ENCODE measurements around the gene UGT8. TPM values are rescaled to one million over a fixed set of nuclear protein-coding genes. Genes with fewer than 3 reads are reported as not detected.

UGT8 gene
- total RNA-seq, 1 experiment from 2014 or later = 14.8 TPM

DNA sequence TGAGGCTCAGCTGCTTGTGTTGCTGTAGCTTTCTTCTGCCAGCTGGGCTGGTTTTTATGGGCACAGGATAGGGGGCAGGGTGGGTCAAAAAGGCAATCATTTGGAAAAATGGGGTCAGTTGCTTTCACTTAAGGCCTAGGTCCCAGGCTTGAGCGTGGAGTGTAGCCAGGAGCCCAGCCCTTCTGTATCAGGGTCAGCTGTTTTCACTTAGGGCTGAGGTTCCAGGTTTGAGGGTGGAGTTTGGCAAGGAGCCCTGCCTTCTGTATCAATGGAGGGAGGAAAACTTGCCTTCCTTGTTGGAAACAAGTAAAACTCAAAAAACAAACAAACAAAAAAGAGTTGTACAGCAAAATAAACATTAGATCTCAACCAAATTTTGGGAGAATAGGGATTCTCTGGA lies 37.0 kb upstream of the UGT8 start (continued):
- TF ChIP-seq, protein P1, sequence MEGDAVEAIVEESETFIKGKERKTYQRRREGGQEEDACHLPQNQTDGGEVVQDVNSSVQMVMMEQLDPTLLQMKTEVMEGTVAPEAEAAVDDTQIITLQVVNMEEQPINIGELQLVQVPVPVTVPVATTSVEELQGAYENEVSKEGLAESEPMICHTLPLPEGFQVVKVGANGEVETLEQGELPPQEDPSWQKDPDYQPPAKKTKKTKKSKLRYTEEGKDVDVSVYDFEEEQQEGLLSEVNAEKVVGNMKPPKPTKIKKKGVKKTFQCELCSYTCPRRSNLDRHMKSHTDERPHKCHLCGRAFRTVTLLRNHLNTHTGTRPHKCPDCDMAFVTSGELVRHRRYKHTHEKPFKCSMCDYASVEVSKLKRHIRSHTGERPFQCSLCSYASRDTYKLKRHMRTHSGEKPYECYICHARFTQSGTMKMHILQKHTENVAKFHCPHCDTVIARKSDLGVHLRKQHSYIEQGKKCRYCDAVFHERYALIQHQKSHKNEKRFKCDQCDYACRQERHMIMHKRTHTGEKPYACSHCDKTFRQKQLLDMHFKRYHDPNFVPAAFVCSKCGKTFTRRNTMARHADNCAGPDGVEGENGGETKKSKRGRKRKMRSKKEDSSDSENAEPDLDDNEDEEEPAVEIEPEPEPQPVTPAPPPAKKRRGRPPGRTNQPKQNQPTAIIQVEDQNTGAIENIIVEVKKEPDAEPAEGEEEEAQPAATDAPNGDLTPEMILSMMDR (IDR thresholded peaks at IDR 0.05 in 2 of 3, conservative IDR thresholded peaks at IDR 0.05 in 1 of 3; ENCODE audit: borderline replicate concordance in 1 of 3, insufficient read depth in 1 of 3, low read depth in 2 of 3, low read length in 2 of 3) = no peak
- TF ChIP-seq, protein P2, sequence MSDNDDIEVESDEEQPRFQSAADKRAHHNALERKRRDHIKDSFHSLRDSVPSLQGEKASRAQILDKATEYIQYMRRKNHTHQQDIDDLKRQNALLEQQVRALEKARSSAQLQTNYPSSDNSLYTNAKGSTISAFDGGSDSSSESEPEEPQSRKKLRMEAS (IDR thresholded peaks at IDR 0.05) = no peak
- TF ChIP-seq POLR2A (IDR thresholded peaks at IDR 0.05; ENCODE audit: borderline replicate concordance, extremely low read depth, insufficient read depth, insufficient read length) (no peak), RAD21 (IDR thresholded peaks at IDR 0.05; ENCODE audit: low read depth) (no peak)

DNA sequence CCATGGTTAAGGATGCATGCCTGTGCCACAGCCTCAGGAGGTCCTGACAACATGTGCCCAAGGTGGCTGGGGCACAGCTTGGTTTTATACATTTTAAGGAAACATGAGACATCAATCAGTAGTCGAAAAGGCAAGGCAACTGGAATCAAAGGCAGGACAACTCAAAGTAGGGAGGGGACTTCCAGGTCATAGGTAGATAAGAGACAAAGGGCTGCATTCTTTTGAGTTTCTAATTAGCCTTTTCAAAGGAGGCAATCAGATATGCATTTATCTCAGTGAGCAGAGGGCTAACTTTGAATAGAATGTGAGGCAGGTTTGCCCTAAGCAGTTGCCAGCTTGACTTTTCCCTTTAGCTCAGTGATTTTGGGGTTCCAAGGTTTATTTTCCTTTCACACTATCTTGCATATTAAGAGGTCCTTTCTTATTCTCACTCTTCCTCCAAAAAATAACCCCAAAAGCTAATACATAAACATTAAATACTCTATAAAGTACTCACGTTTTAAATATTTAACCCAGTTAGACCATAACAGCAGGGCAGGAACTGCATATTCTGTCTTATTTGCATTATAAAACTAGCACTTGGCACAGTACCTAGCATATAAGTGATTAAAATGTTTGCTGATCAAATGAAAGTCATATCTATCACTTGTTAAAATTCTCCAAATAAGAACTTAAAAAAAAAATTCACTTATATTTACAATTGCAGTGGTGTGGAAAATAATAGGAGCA lies 36.3 kb upstream of the UGT8 start:
- ATAC-seq (no peak), DNase-seq (ENCODE audit: low read depth, low spot score) (no peak)
- Histone ChIP-seq H3K79me2 (ENCODE audit: insufficient read depth, low read length) (no peaks in the 10 kb centered on the region), H2AFZ (ENCODE audit: low read depth, low read length, poor library complexity, severe bottlenecking) (no peak overlapping the region), H3K4me1 (ENCODE audit: control insufficient read depth in 1 of 2, insufficient read depth in 2 of 2, low read length in 2 of 2) (no peaks in the 10 kb centered on the region), H3K4me2 (ENCODE audit: low read length) (no peak overlapping the region), H3K36me3 (ENCODE audit: control insufficient read depth in 1 of 2, insufficient read depth in 2 of 2, low read length in 2 of 2) (no peaks in the 10 kb centered on the region), H3K4me3 (replicated peaks in 1 of 2; ENCODE audit: low read depth in 1 of 2, low read length in 2 of 2) (no peak overlapping the region), H3K27me3 (ENCODE audit: insufficient read depth, low read length) (no peaks in the 10 kb centered on the region), H3K9me2 (ENCODE audit: insufficient read depth) (no peaks in the 10 kb centered on the region), H3K27ac (ENCODE audit: low read depth, low read length) (no peak overlapping the region), H3K9me3 (ENCODE audit: control insufficient read depth in 1 of 2, insufficient read depth in 1 of 2, low read depth in 1 of 2, low read length in 2 of 2) (peaks cover 0 to 7% of the 10 kb centered on the region in 2 experiments; a peak in 1 of 4 replicates), H4K20me1 (ENCODE audit: insufficient read depth) (no peaks in the 10 kb centered on the region), H3K9ac (ENCODE audit: low read length) (no peak overlapping the region)
- POLR2A ChIA-PET = no interaction called here
- intact Hi-C loops (cut with micrococcal nuclease) = no loop called here
- RAD21 ChIA-PET (ENCODE audit: low non-redundant PET in 1 of 2, low total read pairs in 2 of 2, uncharacterized antibody in 2 of 2, unreplicated experiment in 2 of 2) = no interaction called here
- TF ChIP-seq, protein P2 (IDR thresholded peaks at IDR 0.05) = no peak
- TF ChIP-seq SRF (IDR thresholded peaks at IDR 0.05; ENCODE audit: low read depth) = no peak
- TF ChIP-seq, protein P3, sequence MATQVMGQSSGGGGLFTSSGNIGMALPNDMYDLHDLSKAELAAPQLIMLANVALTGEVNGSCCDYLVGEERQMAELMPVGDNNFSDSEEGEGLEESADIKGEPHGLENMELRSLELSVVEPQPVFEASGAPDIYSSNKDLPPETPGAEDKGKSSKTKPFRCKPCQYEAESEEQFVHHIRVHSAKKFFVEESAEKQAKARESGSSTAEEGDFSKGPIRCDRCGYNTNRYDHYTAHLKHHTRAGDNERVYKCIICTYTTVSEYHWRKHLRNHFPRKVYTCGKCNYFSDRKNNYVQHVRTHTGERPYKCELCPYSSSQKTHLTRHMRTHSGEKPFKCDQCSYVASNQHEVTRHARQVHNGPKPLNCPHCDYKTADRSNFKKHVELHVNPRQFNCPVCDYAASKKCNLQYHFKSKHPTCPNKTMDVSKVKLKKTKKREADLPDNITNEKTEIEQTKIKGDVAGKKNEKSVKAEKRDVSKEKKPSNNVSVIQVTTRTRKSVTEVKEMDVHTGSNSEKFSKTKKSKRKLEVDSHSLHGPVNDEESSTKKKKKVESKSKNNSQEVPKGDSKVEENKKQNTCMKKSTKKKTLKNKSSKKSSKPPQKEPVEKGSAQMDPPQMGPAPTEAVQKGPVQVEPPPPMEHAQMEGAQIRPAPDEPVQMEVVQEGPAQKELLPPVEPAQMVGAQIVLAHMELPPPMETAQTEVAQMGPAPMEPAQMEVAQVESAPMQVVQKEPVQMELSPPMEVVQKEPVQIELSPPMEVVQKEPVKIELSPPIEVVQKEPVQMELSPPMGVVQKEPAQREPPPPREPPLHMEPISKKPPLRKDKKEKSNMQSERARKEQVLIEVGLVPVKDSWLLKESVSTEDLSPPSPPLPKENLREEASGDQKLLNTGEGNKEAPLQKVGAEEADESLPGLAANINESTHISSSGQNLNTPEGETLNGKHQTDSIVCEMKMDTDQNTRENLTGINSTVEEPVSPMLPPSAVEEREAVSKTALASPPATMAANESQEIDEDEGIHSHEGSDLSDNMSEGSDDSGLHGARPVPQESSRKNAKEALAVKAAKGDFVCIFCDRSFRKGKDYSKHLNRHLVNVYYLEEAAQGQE (IDR thresholded peaks at IDR 0.05; ENCODE audit: low read depth) = no peak
- CTCF ChIA-PET = no interaction called here
- no TSS peak for BruUV-seq (replicated peaks)

Data from HCT116 (cell line).